Measurements from ENCODE around the gene CCDC7.
"Not testable (repeated sequence)": the region's sequence is repeated elsewhere in the genome, so short reads cannot be mapped to it uniquely, and the experiment has no call there.

The CCDC7 gene

GRCh38 chr10:32616438-32616837 lies 170.5 kb downstream of the CCDC7 start:
- no peak for TF ChIP-seq POLR2A (IDR thresholded peaks at IDR 0.05; ENCODE audit: low read depth, low read length)
- TF ChIP-seq SPI1 (IDR thresholded peaks at IDR 0.05; ENCODE audit: low read depth, low read length), result peak; percentile 59; the same call in 1 of the 2 replicates
- DNase-seq (ENCODE audit: insufficient read length, low spot score) (no peak), FAIRE-seq (no peak)

- no peak for FAIRE-seq
- no peak for DNase-seq (ENCODE audit: insufficient read length, low spot score)
- TF ChIP-seq POU2F2 (IDR thresholded peaks at IDR 0.05; ENCODE audit: low read depth, low read length) (no peak), PAX5 (IDR thresholded peaks at IDR 0.05; ENCODE audit: insufficient read depth, low read length, severe bottlenecking) (no peak), POLR2A (IDR thresholded peaks at IDR 0.05; ENCODE audit: low read depth, low read length) (no peak), POLR2AphosphoS5 (IDR thresholded peaks at IDR 0.05; ENCODE audit: low read depth, low read length) (no peak), SPI1 (IDR thresholded peaks at IDR 0.05; ENCODE audit: low read depth, low read length) (no peak), TAF1 (IDR thresholded peaks at IDR 0.05; ENCODE audit: low read depth, low read length) (no peak)
These were observed 172.5 kb downstream of the CCDC7 start for GRCh38 chr10:32618482-32618881.

GRCh38 chr10:32621969-32622368 lies 176.0 kb downstream of the CCDC7 start:
- TF ChIP-seq SPI1 (IDR thresholded peaks at IDR 0.05; ENCODE audit: low read depth, low read length) (no peak), TAF1 (IDR thresholded peaks at IDR 0.05; ENCODE audit: low read depth, low read length) (no peak), PAX5 (IDR thresholded peaks at IDR 0.05; ENCODE audit: insufficient read depth, low read length, severe bottlenecking) (no peak), POU2F2 (IDR thresholded peaks at IDR 0.05; ENCODE audit: low read depth, low read length) (no peak), POLR2A (IDR thresholded peaks at IDR 0.05; ENCODE audit: low read depth, low read length) (no peak), POLR2AphosphoS5 (IDR thresholded peaks at IDR 0.05; ENCODE audit: low read depth, low read length) (no peak)
- FAIRE-seq, result no peak
- no peak for DNase-seq (ENCODE audit: insufficient read length, low spot score)

- no peak for DNase-seq (ENCODE audit: insufficient read length, low spot score)
- TF ChIP-seq PAX5 (IDR thresholded peaks at IDR 0.05; ENCODE audit: insufficient read depth, low read length, severe bottlenecking) (no peak), POU2F2 (IDR thresholded peaks at IDR 0.05; ENCODE audit: low read depth, low read length) (no peak), POLR2A (IDR thresholded peaks at IDR 0.05; ENCODE audit: low read depth, low read length) (no peak), TAF1 (IDR thresholded peaks at IDR 0.05; ENCODE audit: low read depth, low read length) (no peak), SPI1 (IDR thresholded peaks at IDR 0.05; ENCODE audit: low read depth, low read length) (no peak), POLR2AphosphoS5 (IDR thresholded peaks at IDR 0.05; ENCODE audit: low read depth, low read length) (no peak)
- no peak for FAIRE-seq
These were observed 176.5 kb downstream of the CCDC7 start for GRCh38 chr10:32622409-32622808.

- no peak for TF ChIP-seq POU2F2 (IDR thresholded peaks at IDR 0.05; ENCODE audit: low read depth, low read length)
- TF ChIP-seq PAX5 (IDR thresholded peaks at IDR 0.05; ENCODE audit: insufficient read depth, low read length, severe bottlenecking), result no peak
- no peak for TF ChIP-seq POLR2A (IDR thresholded peaks at IDR 0.05; ENCODE audit: low read depth, low read length)
- TF ChIP-seq POLR2AphosphoS5 (IDR thresholded peaks at IDR 0.05; ENCODE audit: low read depth, low read length), result no peak
- TF ChIP-seq SPI1 (IDR thresholded peaks at IDR 0.05; ENCODE audit: low read depth, low read length), result no peak
- TF ChIP-seq TAF1 (IDR thresholded peaks at IDR 0.05; ENCODE audit: low read depth, low read length), result no peak
- FAIRE-seq (no peak), DNase-seq (ENCODE audit: insufficient read length, low spot score) (no peak)
These were observed 181.2 kb downstream of the CCDC7 start for GRCh38 chr10:32627183-32627582.

- FAIRE-seq (no peak), DNase-seq (ENCODE audit: insufficient read length, low spot score) (no peak)
- TF ChIP-seq SPI1 (IDR thresholded peaks at IDR 0.05; ENCODE audit: low read depth, low read length) (no peak), POLR2AphosphoS5 (IDR thresholded peaks at IDR 0.05; ENCODE audit: low read depth, low read length) (no peak), TAF1 (IDR thresholded peaks at IDR 0.05; ENCODE audit: low read depth, low read length) (no peak), POU2F2 (IDR thresholded peaks at IDR 0.05; ENCODE audit: low read depth, low read length) (no peak), POLR2A (IDR thresholded peaks at IDR 0.05; ENCODE audit: low read depth, low read length) (no peak)
These were observed 184.0 kb downstream of the CCDC7 start for GRCh38 chr10:32629910-32630309.

GRCh38 chr10:32646535-32646934 lies 200.6 kb downstream of the CCDC7 start:
- DNase-seq (ENCODE audit: insufficient read length, low spot score), result no peak
- FAIRE-seq, result no peak
- TF ChIP-seq POLR2AphosphoS5 (IDR thresholded peaks at IDR 0.05; ENCODE audit: low read depth, low read length) (no peak), TAF1 (IDR thresholded peaks at IDR 0.05; ENCODE audit: low read depth, low read length) (no peak), POU2F2 (IDR thresholded peaks at IDR 0.05; ENCODE audit: low read depth, low read length) (no peak), PAX5 (IDR thresholded peaks at IDR 0.05; ENCODE audit: insufficient read depth, low read length, severe bottlenecking) (no peak), POLR2A (IDR thresholded peaks at IDR 0.05; ENCODE audit: low read depth, low read length) (no peak), SPI1 (IDR thresholded peaks at IDR 0.05; ENCODE audit: low read depth, low read length) (no peak)

- FAIRE-seq (peak; percentile 23), DNase-seq (ENCODE audit: insufficient read length, low spot score) (no peak)
- no peak for TF ChIP-seq PAX5 (IDR thresholded peaks at IDR 0.05; ENCODE audit: insufficient read depth, low read length, severe bottlenecking)
These were observed 204.3 kb downstream of the CCDC7 start for GRCh38 chr10:32650246-32650655.

- DNase-seq (ENCODE audit: insufficient read length, low spot score); FAIRE-seq: not testable (repeated sequence)
These were observed 211.5 kb downstream of the CCDC7 start for GRCh38 chr10:32657430-32657829.

- FAIRE-seq, result no peak
- DNase-seq (ENCODE audit: insufficient read length, low spot score), result no peak
- TF ChIP-seq POLR2AphosphoS5 (IDR thresholded peaks at IDR 0.05; ENCODE audit: low read depth, low read length), result no peak
- TF ChIP-seq TAF1 (IDR thresholded peaks at IDR 0.05; ENCODE audit: low read depth, low read length), result no peak
- no peak for TF ChIP-seq POU2F2 (IDR thresholded peaks at IDR 0.05; ENCODE audit: low read depth, low read length)
- no peak for TF ChIP-seq PAX5 (IDR thresholded peaks at IDR 0.05; ENCODE audit: insufficient read depth, low read length, severe bottlenecking)
- TF ChIP-seq SPI1 (IDR thresholded peaks at IDR 0.05; ENCODE audit: low read depth, low read length), result no peak
- no peak for TF ChIP-seq POLR2A (IDR thresholded peaks at IDR 0.05; ENCODE audit: low read depth, low read length)
These were observed 215.4 kb downstream of the CCDC7 start for GRCh38 chr10:32661346-32661745.

Data from GM12891 (cell line).